Erythroblast (primary cell): ENCODE data around the gene TXNDC11.

Experiments used
- GATA1 ChIP-seq: IDR thresholded peaks from 2 replicates; pipeline ENCODE4 v1.6.1; 2011; ENCODE audit warnings: low read depth, mild to moderate bottlenecking, control low read depth, low read length, moderate library complexity
- POLR2A ChIP-seq: IDR thresholded peaks from 2 replicates; pipeline ENCODE4 v1.6.1; 2011; ENCODE audit warnings: mild to moderate bottlenecking, low read length

DNA sequence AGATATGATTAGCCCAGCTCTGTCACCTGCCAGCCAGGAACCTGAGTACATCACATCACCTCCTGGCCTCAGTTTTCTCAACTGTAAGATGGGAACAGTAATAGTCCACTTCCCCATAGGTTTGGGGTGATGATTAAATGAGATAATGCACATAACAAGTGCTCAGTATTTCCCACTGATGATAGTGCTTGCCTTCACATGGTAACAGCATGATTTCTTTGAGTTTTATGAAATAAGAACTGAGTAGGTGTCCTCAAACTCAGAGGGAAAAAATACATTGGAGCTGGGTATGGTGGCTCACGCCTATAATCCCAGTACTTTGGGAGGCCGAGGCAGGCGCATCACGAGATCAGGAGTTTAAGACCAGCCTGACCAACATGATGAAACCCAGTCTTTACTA lies 104.5 kb downstream of the TXNDC11 start:
- TF ChIP-seq POLR2A, result no peak
- no peak for TF ChIP-seq GATA1
